Thyroid gland (tissue), 4 donors: Measurements from ENCODE around the gene MPZL1.

Experiments
- CTCF ChIP-seq, 6 experiments: fragments of 200-600 bp in 3 of 6; fragments of 450-650 bp in 3 of 6; sonication (generic) in 3 of 6; IDR thresholded peaks; one replicate each; pipeline ENCODE4 v1.5.1; 2016 to 2019; ENCODE audit warnings: antibody characterized with exemption in 6 of 6, mild to moderate bottlenecking in 2 of 6, inconsistent platforms in 1 of 6, moderate library complexity in 1 of 6
- POLR2A ChIP-seq, 2 donors: fragments of 450-650 bp; IDR thresholded peaks; one replicate each; pipeline ENCODE4 v1.6.1; 2017; ENCODE audit warnings: antibody characterized with exemption in 2 of 2, mild to moderate bottlenecking in 2 of 2, moderate library complexity in 1 of 2

GRCh38 chr1:167790117-167790516, 68.3 kb downstream of the MPZL1 start:
- TF ChIP-seq CTCF (IDR thresholded peaks at IDR 0.05): no peak
- TF ChIP-seq POLR2A (IDR thresholded peaks at IDR 0.05): no peak
